HTERT RPE-1 (cell line): ENCODE results near the gene STYXL1.

ENCODE experiments used
- in situ Hi-C: fragments of 300-500 bp; cut with MboI; formaldehyde crosslinking; loops from 4 replicates; pipeline ENCODE4 v1.14.3; 2020; ENCODE audit warnings: low sequenced_read_pairs

Gene STYXL1

GRCh38 chr7:75981453-75982305, 66.1 kb downstream of the STYXL1 start:
- in situ Hi-C loops: no loop called here

- in situ Hi-C loops: no loop called here
Observed at GRCh38 chr7:75981203-75981452, 66.7 kb downstream of the STYXL1 start.

DNA sequence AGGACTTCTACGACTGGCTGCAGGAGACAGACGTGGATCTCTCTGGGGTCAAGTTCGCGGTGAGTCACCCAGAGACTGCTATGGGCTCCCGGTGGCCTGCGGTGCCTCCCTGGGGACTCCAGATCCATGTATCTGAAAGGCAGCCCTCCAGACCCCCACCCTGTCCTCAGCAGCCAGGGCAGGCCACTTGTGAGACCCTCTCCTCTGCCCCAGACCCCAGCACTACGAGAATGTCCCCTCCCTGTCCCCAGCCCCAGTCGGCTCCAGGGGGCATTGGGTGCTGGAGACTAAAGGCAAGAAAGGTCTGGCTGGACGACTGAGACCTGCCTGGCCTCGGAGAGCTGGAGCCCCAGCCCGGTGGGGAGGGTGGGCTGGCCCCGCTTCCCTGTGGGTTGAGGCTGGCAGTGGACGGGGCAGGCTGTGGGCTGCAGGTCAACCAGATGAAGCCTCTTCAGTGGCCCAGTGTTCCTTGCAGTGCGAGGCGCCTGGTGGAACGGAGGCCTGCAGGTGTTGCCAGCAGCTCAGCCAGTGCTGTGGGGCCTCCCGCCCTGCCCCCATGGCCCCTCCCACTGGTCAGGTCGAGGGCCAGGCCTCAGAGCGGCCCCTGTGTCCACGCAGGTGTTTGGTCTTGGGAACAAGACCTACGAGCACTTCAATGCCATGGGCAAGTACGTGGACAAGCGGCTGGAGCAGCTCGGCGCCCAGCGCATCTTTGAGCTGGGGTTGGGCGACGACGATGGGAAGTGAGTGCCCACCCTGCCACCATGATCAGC, 67.2 kb downstream of the STYXL1 start:
- in situ Hi-C loops: no loop called here

DNA sequence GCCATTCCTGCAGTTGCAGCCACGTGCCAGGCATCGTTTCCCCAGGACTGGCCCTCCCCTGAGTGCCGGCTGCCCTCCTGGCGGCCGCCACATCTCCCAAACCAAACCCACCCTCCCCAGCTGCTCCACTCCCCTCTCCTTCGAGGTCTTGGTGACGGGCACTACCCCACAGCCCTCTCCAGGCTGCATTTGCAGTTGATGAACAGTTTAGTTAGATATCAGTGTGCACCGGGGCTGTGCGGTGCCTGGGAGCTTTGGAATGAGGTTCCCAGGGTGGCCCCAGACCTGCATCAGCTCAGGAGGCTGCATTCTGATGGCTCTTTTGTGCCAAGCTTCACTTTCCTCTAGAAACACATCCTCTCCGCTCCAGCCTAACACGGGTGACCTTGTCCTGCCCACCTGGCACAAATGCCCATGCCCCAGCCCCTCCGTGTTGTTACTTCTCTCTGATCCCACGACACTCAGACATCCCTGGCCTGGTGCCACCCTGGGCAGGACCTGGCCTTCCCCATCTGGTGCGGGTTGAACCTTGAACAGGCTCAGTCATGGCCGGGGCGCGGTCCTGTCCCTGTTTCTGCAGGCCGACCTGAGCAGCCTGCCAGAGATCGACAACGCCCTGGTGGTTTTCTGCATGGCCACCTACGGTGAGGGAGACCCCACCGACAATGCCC, 67.9 kb downstream of the STYXL1 start:
- in situ Hi-C loops: no loop called here

DNA sequence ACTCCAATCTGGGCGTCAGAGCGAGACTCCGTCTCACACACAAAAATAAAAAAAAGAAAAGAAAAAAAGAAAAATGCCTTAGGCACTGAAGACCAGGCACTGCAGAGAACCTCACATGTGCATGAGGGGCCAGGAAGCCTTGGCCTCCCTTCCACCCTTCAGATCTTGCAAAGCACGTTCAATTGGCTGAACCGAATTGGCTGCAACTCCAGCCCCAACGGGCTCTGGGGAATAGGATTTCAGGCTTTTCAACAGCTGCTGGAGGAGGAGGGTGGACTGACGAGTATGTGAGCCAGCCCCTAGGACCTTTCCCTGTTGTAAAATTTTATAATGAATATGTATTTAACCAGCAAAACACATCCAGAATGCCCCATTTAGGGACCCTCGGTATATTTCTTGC, 70.1 kb downstream of the STYXL1 start:
- in situ Hi-C loops: no loop called here

DNA sequence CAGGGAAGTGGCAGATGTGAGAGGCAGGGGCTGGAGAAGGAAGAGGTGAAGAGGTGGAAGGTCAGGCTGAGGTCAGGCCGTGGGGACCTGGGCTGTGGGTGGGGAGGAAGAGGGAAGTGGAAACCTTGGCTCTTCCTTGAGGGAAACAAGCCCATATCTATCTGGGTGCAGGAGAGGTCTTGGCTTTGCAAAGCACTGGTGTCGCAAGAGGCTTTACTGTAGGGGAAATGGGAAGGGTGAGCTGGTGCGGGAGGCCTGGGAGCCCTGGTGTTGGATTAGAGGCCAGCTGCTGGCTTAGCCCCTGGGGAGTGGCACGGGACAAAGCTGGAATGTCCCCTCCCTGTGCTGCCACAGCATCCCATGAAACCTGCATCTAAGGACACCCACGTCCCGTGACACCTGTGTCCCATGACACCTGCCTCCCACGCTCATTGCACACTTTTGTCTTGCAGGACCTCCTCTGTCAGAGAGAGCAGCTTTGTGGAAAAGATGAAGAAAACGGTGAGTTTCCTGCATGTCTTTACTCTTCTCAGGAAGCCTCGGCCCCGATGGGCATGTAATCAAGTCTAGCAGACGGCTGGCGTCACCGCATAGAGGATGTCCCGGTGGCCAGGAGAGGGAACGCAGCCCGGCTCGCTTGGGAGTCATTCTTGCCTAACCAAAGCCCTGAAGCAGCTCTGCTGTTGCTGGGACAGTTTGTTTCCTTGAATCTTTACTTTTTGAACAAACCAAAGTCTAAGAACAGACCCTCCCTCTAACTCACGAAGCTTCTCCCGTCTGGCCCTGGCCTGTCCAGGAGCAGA, 75.6 kb downstream of the STYXL1 start:
- in situ Hi-C loops: no loop called here

DNA sequence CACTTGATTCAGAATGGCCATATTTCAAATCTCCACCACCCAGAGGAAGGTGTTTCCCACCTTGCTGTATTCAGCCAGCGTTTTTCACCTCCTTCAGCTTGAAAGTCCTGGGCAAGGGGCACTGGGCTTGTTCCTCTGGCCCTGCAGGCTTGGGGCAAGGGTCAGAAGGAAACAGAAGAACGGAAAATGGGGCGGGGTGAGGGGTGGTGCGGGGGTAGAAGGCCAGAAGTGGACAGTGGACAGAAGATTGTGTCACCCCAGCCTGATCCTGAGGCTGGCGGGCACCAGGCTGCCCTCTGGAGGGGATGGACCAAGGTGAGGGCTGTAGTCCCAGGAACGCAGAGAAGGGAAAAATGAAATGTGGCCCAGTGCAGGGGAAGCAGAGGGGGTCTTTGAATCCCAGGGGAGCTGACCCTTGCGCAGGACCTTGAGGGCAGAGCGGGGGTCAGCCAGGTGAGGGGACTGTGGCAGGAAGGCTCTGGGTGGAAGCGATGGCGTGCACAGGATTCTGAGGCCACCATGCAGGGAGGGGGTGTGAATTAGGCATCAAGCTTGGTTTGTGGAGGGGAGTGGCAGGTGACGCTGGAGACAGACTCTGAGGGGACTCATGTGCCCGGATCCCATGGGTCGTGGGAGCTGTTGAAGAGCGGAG, 76.4 kb downstream of the STYXL1 start:
- in situ Hi-C loops: no loop called here

DNA sequence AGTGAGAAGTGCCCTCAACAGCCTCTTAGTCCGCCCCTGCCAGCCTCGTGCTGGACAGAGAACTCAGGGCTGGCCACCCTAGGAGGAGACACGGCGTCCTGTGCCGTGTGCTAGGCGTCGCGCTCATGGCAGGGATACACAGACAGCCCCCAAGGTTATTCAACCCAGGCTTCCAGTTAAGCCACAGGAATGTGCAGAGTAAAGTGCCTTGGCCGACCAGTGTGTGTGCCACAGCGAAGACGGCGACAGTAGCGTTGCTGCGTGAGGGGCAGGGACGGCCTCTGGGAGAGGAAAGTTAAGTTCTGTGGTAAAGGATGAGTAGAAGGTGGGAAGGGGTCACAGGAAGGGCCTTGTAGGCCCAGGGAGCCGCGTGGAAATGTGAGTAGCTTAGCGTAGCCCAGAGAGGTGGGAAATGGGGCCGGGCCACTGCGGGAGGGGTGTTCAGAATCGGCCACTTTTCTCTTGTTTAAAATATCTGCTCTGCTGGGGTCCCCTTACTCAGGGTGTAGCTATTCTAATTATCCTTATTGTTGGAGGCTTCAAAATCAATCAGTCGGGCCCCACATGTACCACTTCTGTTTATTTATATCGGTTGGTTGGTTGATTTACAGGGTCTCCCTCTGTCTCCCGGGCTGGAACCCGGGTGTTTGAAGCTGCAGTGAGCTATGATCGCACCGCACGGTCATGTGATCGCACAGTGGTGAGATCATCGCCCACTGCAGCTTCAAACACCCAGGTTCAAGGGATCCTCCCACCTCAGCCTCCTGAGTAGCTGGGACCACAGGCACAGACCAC, 77.9 kb downstream of the STYXL1 start:
- in situ Hi-C loops: no loop called here

DNA sequence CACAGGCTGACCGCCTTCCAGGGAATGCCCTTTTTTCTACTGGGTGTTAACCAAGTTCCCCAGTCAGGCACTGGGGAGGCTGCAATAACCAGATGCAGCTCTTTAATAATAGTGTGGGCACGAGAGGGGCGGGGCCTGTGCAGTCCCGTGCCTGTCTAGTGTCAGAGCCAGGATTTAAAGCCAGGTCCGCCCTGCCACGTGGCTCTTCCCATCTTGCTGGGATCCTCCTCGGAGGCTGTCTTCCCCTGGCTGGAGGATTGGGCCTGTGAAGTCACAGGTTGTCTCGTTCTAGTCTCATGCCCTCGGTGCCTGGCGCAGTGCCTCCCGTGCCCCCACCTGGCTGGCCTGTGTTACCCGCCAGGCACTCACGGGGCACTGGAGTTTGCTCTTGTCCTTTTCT, 78.6 kb downstream of the STYXL1 start:
- in situ Hi-C loops: no loop called here

GRCh38 chr7:75968561-75969001, 79.2 kb downstream of the STYXL1 start:
- in situ Hi-C loops: no loop called here

- in situ Hi-C loops: no loop called here
Observed at GRCh38 chr7:75968012-75968411, 79.8 kb downstream of the STYXL1 start.

DNA sequence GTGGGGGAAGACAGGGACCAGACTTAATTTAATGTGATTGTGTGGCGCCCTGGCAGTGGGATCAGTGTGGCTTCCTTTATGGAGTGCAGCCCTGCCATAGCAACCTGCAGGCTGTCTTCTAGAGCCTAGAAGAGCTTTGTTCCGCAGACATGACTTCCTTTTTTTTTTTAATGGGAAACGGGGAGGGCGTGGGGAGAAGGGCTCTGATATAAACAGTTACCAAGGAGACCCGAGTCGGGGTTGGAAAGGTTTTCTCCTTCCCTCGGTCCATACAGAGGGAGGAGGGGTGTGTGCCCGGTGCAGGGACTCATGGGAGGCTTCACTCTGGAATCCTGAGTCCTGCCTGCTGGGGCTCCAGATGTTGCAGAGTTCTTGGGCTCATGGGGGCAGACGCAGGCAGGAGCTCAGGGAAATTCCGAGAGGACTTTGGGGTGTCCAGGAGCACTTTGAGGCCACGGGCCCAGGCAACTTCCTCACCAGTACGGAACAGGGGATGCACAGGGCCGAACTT, 80.3 kb downstream of the STYXL1 start:
- in situ Hi-C loops: no loop called here

DNA sequence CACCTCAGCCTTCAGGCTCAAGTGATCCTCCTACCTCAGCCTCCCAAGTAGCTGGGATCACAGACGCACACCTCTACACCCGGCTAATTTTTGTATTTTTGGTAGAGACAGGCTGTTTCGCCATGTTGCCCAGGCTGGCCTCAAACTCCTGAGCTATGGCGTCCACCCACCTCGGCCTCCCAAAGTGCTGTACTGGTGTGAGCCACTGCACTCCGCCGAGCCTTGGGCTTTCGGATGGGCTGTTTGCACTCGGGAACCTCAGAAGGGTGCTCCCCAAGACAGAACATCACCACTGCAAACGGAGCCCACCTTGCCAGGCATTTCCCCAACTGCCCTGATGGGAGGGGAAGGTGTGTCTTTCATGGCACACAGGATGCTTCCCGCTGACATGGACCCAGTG, 80.7 kb downstream of the STYXL1 start:
- in situ Hi-C loops: no loop called here

DNA sequence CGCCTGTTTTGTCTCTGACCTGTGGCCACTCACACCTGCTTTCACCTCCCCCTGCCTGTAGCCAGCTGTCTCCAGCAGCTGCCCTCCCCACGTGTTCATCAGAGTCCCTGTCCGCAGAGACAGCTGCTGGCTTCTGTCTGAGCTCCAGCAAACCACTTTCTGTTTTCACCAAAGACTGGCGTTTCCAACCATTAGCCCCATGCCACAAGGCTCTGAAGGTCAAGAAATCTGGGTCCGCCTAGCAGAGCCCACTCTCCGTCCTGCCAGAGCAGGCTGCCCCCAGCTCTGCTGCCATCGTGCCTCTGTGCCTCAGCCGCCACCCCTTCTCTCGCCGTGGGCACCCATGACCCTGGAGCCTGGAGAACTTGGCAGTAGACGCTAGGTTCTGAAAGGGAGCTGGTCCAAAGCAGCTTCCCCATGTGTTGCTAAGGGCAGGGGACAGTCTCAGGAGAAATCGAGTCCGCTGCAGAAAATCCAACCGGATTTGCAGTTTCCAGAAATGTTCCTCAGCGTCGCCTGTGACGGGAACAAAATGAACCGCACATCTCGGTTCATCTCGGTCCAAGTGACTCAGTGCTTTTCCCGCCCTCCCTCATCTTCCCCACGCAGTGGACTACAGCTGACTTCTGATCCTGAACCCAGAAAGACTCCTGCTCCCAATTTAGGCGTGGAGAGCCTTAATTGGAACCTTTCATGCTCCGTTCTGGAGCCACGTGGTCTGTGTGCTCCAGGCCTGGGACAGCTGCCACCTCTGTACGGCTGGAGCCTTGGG, 81.4 kb downstream of the STYXL1 start:
- in situ Hi-C loops: no loop called here

GRCh38 chr7:75965617-75966016, 82.2 kb downstream of the STYXL1 start:
- in situ Hi-C loops: no loop called here

DNA sequence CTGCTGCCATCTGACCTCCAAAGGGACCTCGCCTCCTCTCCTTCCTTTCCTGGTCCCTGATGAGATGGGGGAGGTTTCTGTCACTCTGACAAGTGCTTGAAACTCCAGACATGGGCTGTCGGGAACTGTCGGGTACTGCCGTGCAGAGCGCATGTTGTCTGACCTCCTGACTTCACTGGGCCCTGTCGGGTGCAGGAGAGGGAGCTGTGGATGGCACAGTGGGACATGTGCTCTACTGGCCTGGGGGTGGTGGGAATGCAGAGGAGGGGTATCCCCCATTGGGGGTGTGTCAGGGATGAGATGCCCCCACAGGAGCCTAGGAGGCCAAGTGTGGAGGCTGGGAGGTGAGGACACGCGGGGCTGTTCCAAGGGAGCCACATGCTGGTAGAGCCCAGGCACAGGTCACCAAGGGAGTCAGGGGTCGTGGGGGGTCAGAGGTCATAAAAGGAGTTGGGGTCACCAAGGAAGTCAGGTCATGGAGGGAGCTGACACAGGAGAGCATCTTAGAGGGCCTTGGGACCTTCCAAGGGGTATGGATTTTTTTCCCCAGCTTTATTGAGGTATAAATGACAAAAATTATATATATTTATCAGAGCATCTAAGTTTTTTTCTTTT, 84.3 kb downstream of the STYXL1 start:
- in situ Hi-C loops: no loop called here

DNA sequence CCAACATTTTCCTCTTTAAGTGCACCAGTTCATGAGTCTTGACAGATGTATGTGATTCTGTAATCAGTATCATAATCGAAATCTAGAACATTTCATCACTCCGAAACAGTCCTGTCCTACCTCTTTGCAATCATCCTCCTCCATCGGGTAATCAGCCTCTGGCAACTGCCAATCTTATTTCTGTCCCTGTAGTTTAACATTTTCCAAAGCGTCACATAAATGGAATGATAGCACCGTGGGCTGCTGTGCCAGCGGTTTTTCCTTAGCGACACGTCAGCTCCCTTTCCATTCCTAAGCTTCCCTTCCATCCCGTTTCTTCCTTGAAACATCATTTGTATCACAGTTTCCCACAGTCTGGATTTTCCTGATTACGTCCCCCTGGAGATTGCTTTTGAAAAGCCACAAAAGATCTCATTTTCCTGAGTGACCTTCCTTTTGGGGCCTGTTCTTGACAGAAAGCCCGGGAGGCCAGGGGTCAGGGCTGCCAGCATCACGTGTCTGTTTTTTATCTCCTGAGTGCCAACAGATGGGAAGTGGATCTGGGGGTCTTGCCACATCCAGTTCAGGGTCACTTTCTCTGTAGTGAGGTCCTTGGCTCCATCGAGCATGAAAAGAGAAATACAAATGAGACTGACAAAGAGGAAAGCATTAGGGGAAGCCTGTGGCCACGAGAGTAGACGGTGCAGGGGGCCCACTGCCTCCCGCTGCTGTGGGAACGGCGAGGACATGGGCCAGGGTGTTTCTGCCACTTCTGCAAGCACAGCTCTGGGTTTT, 85.0 kb downstream of the STYXL1 start:
- in situ Hi-C loops: no loop called here

DNA sequence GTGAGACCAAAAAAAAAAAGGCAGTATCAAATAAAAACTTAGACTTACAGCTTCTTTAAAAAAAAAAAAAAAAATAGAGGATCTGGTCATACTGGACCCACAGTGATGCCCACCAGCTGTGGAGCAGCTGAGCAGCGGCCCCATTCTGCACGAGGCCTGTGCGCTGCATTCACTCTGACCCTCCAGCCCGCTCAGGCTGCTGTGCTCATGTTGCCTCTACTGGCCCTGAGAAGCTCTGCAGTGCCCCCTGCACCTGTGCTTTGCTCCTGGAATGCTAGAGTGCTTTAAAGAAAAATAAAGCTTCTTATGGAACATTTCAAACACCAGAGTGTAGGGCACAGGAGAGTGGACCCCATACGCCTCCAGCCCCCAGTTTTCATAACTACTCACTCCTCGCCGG, 86.6 kb downstream of the STYXL1 start:
- in situ Hi-C loops: no loop called here
